HG02885 (cell line): Measurements from ENCODE around the gene GPR150.

ENCODE experiments used
- ATAC-seq: cut with Tn5 transposase; IDR thresholded peaks from one replicate; pipeline ENCODE4 v1.9.1; 2021; ENCODE audit warnings: mild to moderate bottlenecking; ENCODE audit not compliant: unreplicated experiment, poor library complexity

Gene GPR150

GRCh38 chr5:95620030-95620869 lies at the start of gene GPR150:
GPR150 (plus strand) TSS chr5:95620087; CDS start chr5:95620276, 189 bp downstream.
- ATAC-seq = peak; percentile 70

GRCh38 chr5:95572016-95572415 lies 47.9 kb upstream of the GPR150 start:
- ATAC-seq = no peak

- no peak for ATAC-seq
Measured at GRCh38 chr5:95581576-95581975, 38.3 kb upstream of the GPR150 start.

- ATAC-seq = no peak
Measured at GRCh38 chr5:95583992-95584391, 35.9 kb upstream of the GPR150 start.

- no peak for ATAC-seq
Measured at GRCh38 chr5:95590880-95591279, 29.0 kb upstream of the GPR150 start.

GRCh38 chr5:95591490-95591901 lies 28.4 kb upstream of the GPR150 start:
- peak; percentile 96 for ATAC-seq

GRCh38 chr5:95595289-95595931 lies 24.5 kb upstream of the GPR150 start:
- no peak for ATAC-seq

- ATAC-seq = no peak
Measured at GRCh38 chr5:95599252-95599651, 20.6 kb upstream of the GPR150 start.

GRCh38 chr5:95600557-95600956 lies 19.3 kb upstream of the GPR150 start:
- ATAC-seq = no peak

- no peak for ATAC-seq
Measured at GRCh38 chr5:95605786-95606185, 14.1 kb upstream of the GPR150 start.

GRCh38 chr5:95606419-95606818 lies 13.5 kb upstream of the GPR150 start:
- no peak for ATAC-seq

- ATAC-seq = no peak
Measured at GRCh38 chr5:95609711-95610110, 10.2 kb upstream of the GPR150 start.

GRCh38 chr5:95610546-95610945 lies 9.3 kb upstream of the GPR150 start:
- ATAC-seq = no peak

GRCh38 chr5:95611396-95611795 lies 8.5 kb upstream of the GPR150 start:
- ATAC-seq = no peak

GRCh38 chr5:95613514-95613913 lies 6.4 kb upstream of the GPR150 start:
- no peak for ATAC-seq

- peak; percentile 50 for ATAC-seq
Measured at GRCh38 chr5:95615164-95615467, 4.8 kb upstream of the GPR150 start.

- ATAC-seq = no peak
Measured at GRCh38 chr5:95617057-95617456, 2.8 kb upstream of the GPR150 start.

- no peak for ATAC-seq
Measured at GRCh38 chr5:95619096-95619495, 791 bp upstream of the GPR150 start.

- ATAC-seq = no peak
Measured at GRCh38 chr5:95619514-95620029, 315 bp upstream of the GPR150 start.

GRCh38 chr5:95620870-95621838 lies 1.3 kb downstream of the GPR150 start:
- peak; percentile 55 for ATAC-seq
